HG02588 (cell line): Measurements from ENCODE around the gene HIPK3.
"Not testable (repeated sequence)": the region's sequence is repeated elsewhere in the genome, so short reads cannot be mapped to it uniquely, and the experiment has no call there.

Source experiments
- ATAC-seq: cut with Tn5 transposase; IDR thresholded peaks from one replicate; pipeline ENCODE4 v1.9.1; 2021; ENCODE audit warnings: mild to moderate bottlenecking, moderate library complexity; ENCODE audit not compliant: unreplicated experiment

The HIPK3 gene

GRCh38 chr11:33303541-33303940 is 46.4 kb downstream of the HIPK3 start:
- no peak for ATAC-seq

- ATAC-seq = not testable (repeated sequence)
These were observed 49.6 kb downstream of the HIPK3 start for GRCh38 chr11:33306821-33307220.

DNA sequence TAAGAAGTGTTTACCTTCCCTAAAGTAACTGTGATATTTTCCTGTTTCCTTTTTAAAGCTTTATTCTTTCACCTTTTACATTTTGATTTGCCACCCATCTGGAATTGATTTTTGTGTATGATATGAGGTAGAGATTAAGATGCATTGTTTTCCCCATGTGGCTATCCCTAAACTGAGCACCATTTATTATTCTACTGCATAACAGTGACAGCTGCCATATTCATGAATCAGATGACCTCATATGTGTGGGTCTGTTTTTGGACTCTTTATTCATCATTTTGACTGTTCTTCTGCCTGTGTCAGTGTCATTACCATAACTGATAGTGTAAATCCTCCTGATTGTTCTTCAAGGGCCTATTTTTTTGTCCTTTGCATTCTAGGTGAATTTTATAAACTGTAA is 50.8 kb downstream of the HIPK3 start:
- no peak for ATAC-seq

GRCh38 chr11:33309118-33309517 is 51.9 kb downstream of the HIPK3 start:
- no peak for ATAC-seq

- no peak for ATAC-seq
These were observed 53.7 kb downstream of the HIPK3 start for GRCh38 chr11:33310720-33311500.

DNA sequence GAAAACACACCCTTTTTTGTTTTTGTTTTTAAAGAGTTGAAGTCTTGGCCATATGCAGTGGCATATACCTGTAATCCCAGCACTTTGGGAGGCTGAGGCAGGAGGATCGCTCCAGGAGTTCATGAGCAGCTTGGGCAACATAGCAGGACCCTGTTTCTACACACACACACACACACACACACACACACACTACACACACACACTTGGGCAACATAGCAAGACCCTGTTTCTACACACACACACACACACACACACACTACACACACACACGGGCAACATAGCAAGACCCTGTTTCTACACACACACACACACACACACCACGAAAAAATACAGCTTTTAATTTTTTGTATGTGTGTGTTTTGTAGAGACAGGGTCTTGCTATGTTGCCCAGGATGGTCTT is 54.5 kb downstream of the HIPK3 start:
- ATAC-seq = no peak

DNA sequence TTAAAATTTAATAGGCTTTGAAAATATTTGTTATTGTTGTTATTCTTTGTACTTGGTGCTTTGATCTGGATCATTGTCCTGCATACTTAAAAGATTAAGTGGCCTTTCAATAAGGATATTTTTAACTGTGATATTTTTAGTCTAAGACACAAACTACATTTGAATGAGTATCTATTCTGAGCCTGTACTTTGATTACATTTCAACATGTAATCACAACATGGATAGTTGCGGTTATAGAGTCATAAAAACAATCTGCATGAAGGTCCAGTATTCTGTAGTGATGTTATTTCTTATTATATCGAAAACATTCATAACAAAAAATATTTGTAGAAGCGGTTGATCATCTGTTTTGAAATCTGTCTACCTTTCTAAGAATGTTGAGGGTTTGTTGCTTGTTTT is 58.6 kb downstream of the HIPK3 start:
- ATAC-seq = no peak

DNA sequence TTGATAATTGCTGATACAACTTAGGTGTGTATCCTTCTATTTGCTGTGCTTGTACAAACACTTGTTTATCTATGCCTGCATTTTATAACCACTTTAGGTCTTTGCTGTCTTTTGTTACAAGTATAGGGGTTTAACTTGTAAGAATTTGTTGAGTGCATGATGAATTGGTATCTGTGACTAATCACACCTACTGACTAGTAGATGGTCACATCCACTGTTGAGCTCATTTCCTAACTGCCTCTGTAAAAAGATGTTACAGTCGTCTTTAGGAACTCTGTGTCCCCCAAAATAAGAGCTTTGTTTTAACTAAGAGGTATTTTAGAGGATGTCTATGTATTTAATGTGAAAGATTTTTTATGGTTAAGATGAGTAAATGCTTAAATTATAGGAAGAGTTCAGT is 60.5 kb downstream of the HIPK3 start:
- no peak for ATAC-seq

- no peak for ATAC-seq
These were observed 63.0 kb downstream of the HIPK3 start for GRCh38 chr11:33320016-33320813.

DNA sequence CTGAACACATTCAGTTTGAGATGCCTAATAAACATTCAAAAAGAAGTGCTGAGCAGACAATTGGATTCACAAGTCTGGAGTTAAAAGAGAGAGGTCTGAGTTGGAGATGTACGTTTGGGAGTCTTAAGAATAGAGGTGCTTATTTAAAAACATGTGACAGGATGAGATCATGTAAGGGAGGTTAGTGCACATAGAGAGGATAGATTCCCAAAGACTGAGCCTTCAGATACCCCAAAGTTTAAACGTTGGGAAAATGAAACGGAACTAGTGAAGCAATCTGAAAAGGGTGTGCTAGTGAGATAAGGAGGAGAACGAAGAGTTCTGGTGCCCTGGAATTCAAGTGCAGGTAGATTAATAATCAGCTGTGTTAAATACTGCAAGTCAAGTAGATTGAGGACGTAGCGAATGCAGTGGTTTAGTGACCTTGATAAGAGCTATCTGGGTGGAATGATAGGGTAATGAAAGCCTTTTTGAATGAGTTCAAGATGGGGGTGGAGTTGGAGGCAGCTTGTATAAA is 63.7 kb downstream of the HIPK3 start:
- no peak for ATAC-seq

DNA sequence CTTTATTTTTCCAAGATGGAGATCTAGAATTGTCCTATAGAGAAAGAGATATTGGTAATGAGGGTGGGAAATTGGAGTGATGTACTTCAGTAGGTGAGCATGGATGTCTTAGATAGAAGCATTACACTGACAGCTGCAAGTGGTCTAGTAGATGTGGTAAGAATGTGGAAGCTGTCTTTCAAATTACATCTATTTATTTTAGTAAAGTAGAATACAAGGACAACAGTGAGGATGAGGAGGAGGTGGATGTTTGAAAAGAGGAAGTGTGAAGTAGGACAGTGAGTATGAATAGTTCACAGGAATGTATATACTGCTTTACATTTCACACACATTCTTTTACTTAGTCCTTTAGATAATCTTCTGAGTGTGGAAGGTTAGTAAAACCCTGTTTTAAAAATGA is 64.2 kb downstream of the HIPK3 start:
- ATAC-seq = no peak

- no peak for ATAC-seq
These were observed 66.2 kb downstream of the HIPK3 start for GRCh38 chr11:33323421-33323820.

- ATAC-seq = peak; percentile 44
These were observed 67.3 kb downstream of the HIPK3 start for GRCh38 chr11:33324302-33324985.

- ATAC-seq = no peak
These were observed 68.3 kb downstream of the HIPK3 start for GRCh38 chr11:33325451-33325850.

DNA sequence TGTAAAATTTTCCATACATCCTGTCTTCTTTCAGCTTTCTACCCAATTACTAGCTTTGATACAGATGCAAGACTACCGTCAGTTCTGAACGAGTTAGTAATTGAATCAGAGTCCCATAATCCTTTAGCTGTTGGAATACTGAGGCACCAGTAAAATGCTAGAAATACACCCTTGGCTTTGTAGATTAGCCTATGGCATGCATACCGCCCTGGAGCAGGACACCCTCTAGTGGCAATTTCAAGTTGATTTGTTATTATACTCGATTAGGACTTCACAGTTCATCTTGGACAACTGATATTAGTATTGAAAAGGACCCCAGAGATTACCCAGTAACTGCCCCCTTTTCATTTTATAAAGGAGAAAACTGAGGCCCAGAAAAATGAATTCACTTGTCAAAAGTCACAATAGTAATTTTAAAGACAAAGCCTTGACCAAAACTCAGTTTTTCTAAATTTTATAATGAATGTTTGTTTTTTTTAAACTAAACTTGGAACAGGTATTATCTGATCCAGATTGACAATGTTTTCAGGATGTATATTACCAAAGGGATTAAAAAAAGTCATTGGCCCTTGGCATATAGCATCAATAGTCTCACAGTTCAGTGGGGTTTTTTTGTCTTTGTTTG is 72.6 kb downstream of the HIPK3 start:
- no peak for ATAC-seq

- no peak for ATAC-seq
These were observed 76.6 kb downstream of the HIPK3 start for GRCh38 chr11:33333816-33334215.

DNA sequence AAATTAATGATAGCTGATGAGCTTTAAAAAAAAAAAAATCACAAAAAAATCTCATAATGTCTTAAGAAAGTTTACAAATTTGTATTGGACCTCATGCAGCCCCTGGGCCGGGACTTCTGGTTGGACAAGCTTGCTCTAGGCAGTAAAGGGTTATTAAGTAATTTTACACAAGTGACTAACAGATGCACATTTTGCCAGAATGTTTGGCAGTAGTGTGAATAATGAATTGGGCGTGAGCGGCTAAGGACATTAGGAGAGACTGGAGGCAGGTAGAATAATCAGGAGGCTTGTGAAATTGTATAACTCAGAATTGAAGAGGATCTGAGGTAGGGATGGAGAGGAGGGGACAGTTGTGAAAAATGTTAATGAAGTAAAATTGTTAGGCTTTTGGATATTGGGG is 77.4 kb downstream of the HIPK3 start:
- no peak for ATAC-seq

DNA sequence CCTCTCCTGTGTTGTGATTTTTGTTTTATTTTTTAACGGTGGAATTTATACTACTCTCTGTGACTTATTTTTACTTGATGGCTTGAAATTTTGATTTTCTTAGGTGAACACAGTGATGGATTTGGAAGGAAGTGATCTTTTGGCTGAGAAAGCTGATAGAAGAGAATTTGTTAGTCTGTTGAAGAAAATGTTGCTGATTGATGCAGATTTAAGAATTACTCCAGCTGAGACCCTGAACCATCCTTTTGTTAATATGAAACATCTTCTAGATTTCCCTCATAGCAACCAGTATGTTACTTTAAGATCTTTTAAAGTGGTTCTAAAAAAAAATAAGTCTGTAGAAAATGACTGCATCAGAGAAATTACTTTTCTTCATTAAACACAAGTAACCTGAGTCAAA is 82.1 kb downstream of the HIPK3 start:
- no peak for ATAC-seq

GRCh38 chr11:33344611-33345010 is 87.4 kb downstream of the HIPK3 start:
- no peak for ATAC-seq

DNA sequence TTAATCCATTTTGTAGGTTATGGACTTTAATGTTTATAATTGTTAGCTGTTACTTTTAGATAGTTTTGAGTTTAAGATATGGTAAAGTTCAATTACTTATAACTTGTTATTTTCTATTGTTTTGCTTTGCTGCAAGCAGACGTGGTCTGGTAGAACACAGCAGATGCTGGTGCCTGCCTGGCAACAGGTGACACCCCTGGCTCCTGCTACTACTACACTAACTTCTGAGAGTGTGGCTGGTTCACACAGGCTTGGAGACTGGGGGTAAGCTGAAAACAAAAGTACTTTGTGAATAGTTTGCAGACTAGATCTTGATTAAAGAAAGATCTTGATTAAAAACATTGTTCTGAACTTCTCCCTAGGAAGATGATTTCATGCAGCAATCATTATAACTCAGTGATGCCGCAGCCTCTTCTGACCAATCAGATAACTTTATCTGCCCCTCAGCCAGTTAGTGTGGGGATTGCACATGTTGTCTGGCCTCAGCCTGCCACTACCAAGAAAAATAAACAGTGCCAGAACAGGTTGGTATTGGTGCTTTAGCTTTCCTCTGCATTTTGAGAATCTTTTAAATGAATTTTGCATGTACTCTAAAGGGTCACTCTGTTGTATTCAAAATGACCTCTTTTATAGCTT is 90.4 kb downstream of the HIPK3 start:
- ATAC-seq = peak; percentile 93

DNA sequence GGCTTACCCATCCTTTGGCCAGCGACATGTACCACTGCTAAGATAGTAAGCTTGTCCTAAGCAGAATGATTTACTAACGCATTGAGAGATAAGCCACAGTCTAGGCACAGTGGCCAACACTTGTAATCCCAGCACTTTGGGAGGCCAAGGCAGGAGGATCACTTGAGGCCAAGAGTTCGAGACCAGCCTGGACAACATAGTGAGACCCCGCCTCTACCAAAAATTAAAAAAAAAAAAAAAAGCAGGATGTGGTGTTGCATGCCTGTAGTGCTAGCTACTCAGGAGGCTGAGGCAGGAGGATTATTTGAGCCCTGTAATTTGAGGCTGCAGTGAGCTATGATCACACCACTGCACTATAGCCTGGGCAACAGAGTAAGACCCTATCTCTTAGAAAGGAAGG is 93.1 kb downstream of the HIPK3 start:
- ATAC-seq = no peak
